B cell (primary cell): Measurements from ENCODE around the gene ACACB. TPM values are rescaled to one million over a fixed set of nuclear protein-coding genes. Genes with fewer than 3 reads are reported as not detected.

Experiments used
- ATAC-seq: fragments of 200-7000 bp; cut with Tn5 transposase; one replicate; pipeline ENCODE4 v1.10.0; 2021; ENCODE audit warnings: low read depth, mild to moderate bottlenecking, moderate number of reproducible peaks, moderate library complexity
- CTCF ChIA-PET: fragments of 350-600 bp; sonication (Branson Sonifier 250); formaldehyde crosslinking; loops from one replicate; lab custom pipeline; 2021; ENCODE audit warnings: antibody characterized with exemption, inconsistent platforms; lab: Charles Lee
- POLR2A ChIA-PET: fragments of 350-600 bp; sonication (Branson Sonifier 250); formaldehyde crosslinking; loops from one replicate; lab custom pipeline; 2021; ENCODE audit warnings: antibody characterized with exemption; lab: Charles Lee
- DNase-seq: peaks from one replicate; pipeline ENCODE4 v3.0.0; 2013
- H2AFZ ChIP-seq: 2 replicates; pipeline ENCODE4 v1.6.1; 2012; ENCODE audit warnings: mild to moderate bottlenecking, low read depth, low read length; ENCODE audit not compliant: insufficient read depth, poor library complexity, severe bottlenecking
- H3K27ac ChIP-seq, 2 donors: 1 replicate in 1 of 2; 2 replicates in 1 of 2; pipeline ENCODE4 v1.5.1; 2012 to 2013; ENCODE audit warnings: low read length in 2 of 2, mild to moderate bottlenecking in 2 of 2, moderate library complexity in 1 of 2
- H3K27me3 ChIP-seq, 4 experiments: fragments of 200-600 bp in 1 of 4; sonication (generic) in 1 of 4; replicated peaks in 1 of 4; 1 replicate in 2 of 4; 2 replicates in 2 of 4; pipeline versions ENCODE4 v1.6.1 to v1.7.0; 2013 to 2016; ENCODE audit warnings: low read length in 3 of 4, mild to moderate bottlenecking in 2 of 4, mixed read lengths in 1 of 4, moderate library complexity in 1 of 4; ENCODE audit not compliant: insufficient read depth in 4 of 4, control insufficient read depth in 3 of 4; ENCODE audit errors: control extremely low read depth in 1 of 4
- H3K36me3 ChIP-seq, 2 experiments: replicated peaks in 1 of 2; 1 replicate in 1 of 2; 2 replicates in 1 of 2; pipeline versions ENCODE4 v1.6.1 to v1.7.1; 2013; ENCODE audit warnings: low read length in 1 of 2; ENCODE audit not compliant: insufficient read depth in 2 of 2, control insufficient read depth in 1 of 2; ENCODE audit errors: control extremely low read depth in 1 of 2, extremely low read depth in 1 of 2
- H3K4me1 ChIP-seq, 2 donors: fragments of 200-600 bp in 1 of 2; sonication (generic) in 1 of 2; 1 replicate in 1 of 2; 2 replicates in 1 of 2; pipeline versions ENCODE4 v1.5.1 to v1.6.1; 2013 to 2017; ENCODE audit warnings: low read length in 2 of 2; ENCODE audit not compliant: control insufficient read depth in 2 of 2, insufficient read depth in 2 of 2
- H3K4me2 ChIP-seq: replicated peaks from 2 replicates; pipeline ENCODE3; 2012; ENCODE audit warnings: mild to moderate bottlenecking, low read depth, low read length; ENCODE audit not compliant: poor library complexity, severe bottlenecking
- H3K4me3 ChIP-seq, 5 experiments: fragments of 200-600 bp in 1 of 5; sonication (generic) in 1 of 5; 1 replicate in 3 of 5; 2 replicates in 2 of 5; pipeline versions ENCODE4 v1.5.1 to v1.7.0; 2011 to 2016; ENCODE audit warnings: low read length in 4 of 5, mild to moderate bottlenecking in 4 of 5, low read depth in 2 of 5, control low read depth in 1 of 5, moderate library complexity in 1 of 5; ENCODE audit not compliant: insufficient read depth in 1 of 5; ENCODE audit errors: control extremely low read depth in 1 of 5, extremely low read depth in 1 of 5
- H3K79me2 ChIP-seq: fragments of 200-600 bp; sonication (generic); one replicate; pipeline ENCODE4 v1.6.0; 2016; ENCODE audit warnings: low read length; ENCODE audit not compliant: control insufficient read depth, insufficient read depth
- H3K9ac ChIP-seq: fragments of 200-600 bp; sonication (generic); 2 replicates; pipeline ENCODE4 v1.6.1; 2017; ENCODE audit warnings: mild to moderate bottlenecking, low read length, moderate library complexity
- H3K9me3 ChIP-seq, 3 donors: one replicate each; pipeline versions ENCODE4 v1.6.1 to v1.7.1; 2013; ENCODE audit warnings: low read length in 2 of 3; ENCODE audit not compliant: control insufficient read depth in 2 of 3, insufficient read depth in 1 of 3; ENCODE audit errors: control extremely low read depth in 1 of 3
- H4K20me1 ChIP-seq: 2 replicates; pipeline ENCODE4 v1.6.0; 2012; ENCODE audit warnings: mild to moderate bottlenecking, low read length; ENCODE audit not compliant: insufficient read depth, control insufficient read depth, poor library complexity, severe bottlenecking
- H3K27ac Mint-ChIP-seq: one replicate; pipeline ENCODE4 v1.8.0; 2021; ENCODE audit warnings: mixed read lengths
- H3K27me3 Mint-ChIP-seq: one replicate; pipeline ENCODE4 v1.8.0; 2021; ENCODE audit warnings: mixed read lengths
- H3K4me1 Mint-ChIP-seq: one replicate; pipeline ENCODE4 v1.8.0; 2021; ENCODE audit warnings: mixed read lengths
- H3K4me3 Mint-ChIP-seq: one replicate; pipeline ENCODE4 v1.8.0; 2021; ENCODE audit warnings: mixed read lengths
- H3K9me3 Mint-ChIP-seq: one replicate; pipeline ENCODE4 v1.8.0; 2022; ENCODE audit warnings: mixed read lengths; ENCODE audit not compliant: insufficient read depth
- CTCF ChIP-seq: fragments of 200-600 bp; IDR thresholded peaks from one replicate; pipeline ENCODE4 v1.8.0; 2022; ENCODE audit warnings: antibody characterized with exemption, mild to moderate bottlenecking
- EZH2 ChIP-seq: IDR thresholded peaks from 2 replicates; pipeline ENCODE4 v1.6.1; 2012; ENCODE audit warnings: borderline replicate concordance, low read depth, mild to moderate bottlenecking, moderate library complexity, low read length; ENCODE audit not compliant: insufficient read depth, poor library complexity, severe bottlenecking
- WGBS: methylation state at CpG from one replicate; pipeline ENCODE4 v1.1.5; 2013; ENCODE audit warnings: missing lambda C conversion rate; ENCODE audit not compliant: insufficient coverage; 5-methylcytosine and 5-hydroxymethylcytosine counted together
- intact Hi-C: fragments of 100-400 bp; cut with micrococcal nuclease; formaldehyde crosslinking; loops from one replicate; pipeline ENCODE4 v1.10.0; 2022
- polyA plus RNA-seq: library from polyadenylated mRNA; depleted of rRNA; stranded (reverse); fragments of >200 nt; gene quantifications from 2 replicates; pipeline ENCODE4 v1.2.3, GENCODE V29; 2012
- total RNA-seq, 2 donors: library from RNA; stranded (reverse); fragments of 120-200 nt in 1 of 2; gene quantifications; 1 replicate in 1 of 2; 2 replicates in 1 of 2; pipeline versions ENCODE4 v1.2.3 to v1.2.4, GENCODE V29; 2013 to 2022

Gene ACACB
- total and polyA plus RNA-seq, 2 donors (not counting 1 experiment from before 2014, with no cell fraction given), result 7.4 to 27.5 TPM

GRCh38 chr12:109304485-109304884, 188.1 kb downstream of the ACACB start:
- Mint-ChIP-seq H3K4me1 (peaks cover 7% of the 10 kb centered on the region), H3K27ac (no peak overlapping the region), H3K9me3 (no peaks in the 10 kb centered on the region), H3K4me3 (no peak overlapping the region), H3K27me3 (peaks cover 51% of the 10 kb centered on the region)
- no peaks in the 10 kb centered on the region for H3K9me3 ChIP-seq
- no peaks in the 10 kb centered on the region for H3K79me2 ChIP-seq
- 32% methylated on average over 6 of the region's 8 CpGs for WGBS
- no peak overlapping the region for H3K4me2 ChIP-seq
- CTCF ChIA-PET, result no interaction called here
- DNase-seq (no peak), ATAC-seq (no peak)
- peaks cover 0 to 52% (median 18%) of the 10 kb centered on the region in 4 experiments for H3K27me3 ChIP-seq
- H3K4me1 ChIP-seq, result peaks cover 4 to 8% of the 10 kb centered on the region in 2 donors
- TF ChIP-seq EZH2, result no peak
- no peak for TF ChIP-seq CTCF
- no peak overlapping the region for H3K27ac ChIP-seq
- H3K36me3 ChIP-seq, result no peaks in the 10 kb centered on the region
- POLR2A ChIA-PET, result no interaction called here
- H4K20me1 ChIP-seq, result no peaks in the 10 kb centered on the region
- H2AFZ ChIP-seq, result no peak overlapping the region
- H3K4me3 ChIP-seq, result no peak overlapping the region
- intact Hi-C loops, result no loop called here
- no peak overlapping the region for H3K9ac ChIP-seq

DNA sequence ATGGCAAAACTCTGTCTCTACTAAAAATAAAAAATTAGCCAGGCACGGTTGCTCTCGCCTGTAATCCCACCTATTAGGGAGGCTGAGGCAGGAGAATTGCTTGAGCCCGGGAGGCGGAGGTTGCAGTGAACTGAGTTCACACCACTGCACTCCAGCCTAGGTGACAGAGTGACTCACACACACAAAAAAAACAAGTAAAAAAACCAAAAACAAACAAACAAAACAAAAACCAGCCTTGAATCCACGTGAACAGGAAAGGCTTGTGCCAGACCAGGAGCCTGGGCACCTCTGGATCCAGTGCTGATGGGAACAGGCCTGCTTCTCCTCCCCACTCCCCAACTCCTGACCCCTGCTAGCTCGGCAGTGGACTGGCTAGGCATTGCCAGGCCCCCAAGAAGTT, 189.2 kb downstream of the ACACB start:
- POLR2A ChIA-PET, result no interaction called here

More for the DNA sequence above, 189.2 kb downstream of the ACACB start:
- no peaks in the 10 kb centered on the region for H3K36me3 ChIP-seq
- CTCF ChIA-PET, result no interaction called here
- Mint-ChIP-seq H3K27me3 (peaks cover 55% of the 10 kb centered on the region), H3K9me3 (no peaks in the 10 kb centered on the region), H3K4me3 (no peak overlapping the region), H3K4me1 (peaks cover 12% of the 10 kb centered on the region), H3K27ac (no peak overlapping the region)
- H3K79me2 ChIP-seq, result no peaks in the 10 kb centered on the region
- no peak overlapping the region for H2AFZ ChIP-seq
- no peak overlapping the region for H3K4me2 ChIP-seq
- 89% methylated on average over 4 of the region's 6 CpGs for WGBS
- intact Hi-C loops, result no loop called here
- H3K4me3 ChIP-seq, result no peak overlapping the region
- H3K9ac ChIP-seq, result no peak overlapping the region
- no peak overlapping the region for H3K27ac ChIP-seq
- TF ChIP-seq CTCF (no peak), EZH2 (no peak)
- no peaks in the 10 kb centered on the region for H4K20me1 ChIP-seq
- DNase-seq (no peak), ATAC-seq (no peak)
- H3K4me1 ChIP-seq, result peaks cover 10 to 14% of the 10 kb centered on the region in 2 donors
- no peaks in the 10 kb centered on the region for H3K9me3 ChIP-seq
- peaks cover 0 to 59% (median 18%) of the 10 kb centered on the region in 4 experiments for H3K27me3 ChIP-seq
